DOHH2 (cell line): ENCODE data around the gene PRDM10.

Experiments
- H3F3A ChIP-seq: fragments of 200-600 bp; sonication (generic), shearing (Covaris generic); 2 replicates; pipeline ENCODE4 v1.6.0; 2016; ENCODE audit warnings: antibody characterized with exemption, mild to moderate bottlenecking; ENCODE audit not compliant: control insufficient read depth, insufficient read depth
- H3K27ac ChIP-seq: fragments of 200-600 bp; sonication (generic); 2 replicates; pipeline ENCODE4 v1.5.1; 2014; ENCODE audit warnings: low read depth, mild to moderate bottlenecking, low read length, moderate library complexity
- H3K27me3 ChIP-seq: fragments of 200-600 bp; sonication (generic); 2 replicates; pipeline ENCODE4 v1.6.1; 2014; ENCODE audit warnings: mild to moderate bottlenecking, low read length, mixed read lengths; ENCODE audit not compliant: control insufficient read depth
- H3K36me3 ChIP-seq: fragments of 200-600 bp; sonication (generic); 2 replicates; pipeline ENCODE4 v1.6.1; 2014; ENCODE audit warnings: mild to moderate bottlenecking, low read length, moderate library complexity, mixed read lengths; ENCODE audit not compliant: control insufficient read depth
- H3K4me1 ChIP-seq: fragments of 200-600 bp; sonication (generic); 2 replicates; pipeline ENCODE4 v1.6.1; 2014; ENCODE audit warnings: mild to moderate bottlenecking, low read length, mixed read lengths; ENCODE audit not compliant: control insufficient read depth
- H3K4me2 ChIP-seq: fragments of 200-600 bp; sonication (generic); 2 replicates; pipeline ENCODE4 v1.6.0; 2014; ENCODE audit warnings: mild to moderate bottlenecking, low read length, moderate library complexity
- H3K4me3 ChIP-seq: fragments of 200-600 bp; sonication (generic); 2 replicates; pipeline ENCODE4 v1.5.1; 2014; ENCODE audit warnings: mild to moderate bottlenecking, low read length, mixed read lengths
- H3K79me2 ChIP-seq: fragments of 200-600 bp; sonication (generic); 2 replicates; pipeline ENCODE4 v1.6.1; 2014; ENCODE audit warnings: mild to moderate bottlenecking, low read length, mixed read lengths; ENCODE audit not compliant: control insufficient read depth
- H3K9me2 ChIP-seq: fragments of 200-600 bp; sonication (generic); replicated peaks from 2 replicates; pipeline ENCODE4 v1.6.1; 2014; ENCODE audit warnings: mild to moderate bottlenecking, low read length, mixed read lengths; ENCODE audit not compliant: control insufficient read depth
- H3K9me3 ChIP-seq: fragments of 200-600 bp; sonication (generic); 2 replicates; pipeline ENCODE4 v1.6.1; 2014; ENCODE audit warnings: antibody characterized with exemption, low read length, mixed read lengths; ENCODE audit not compliant: control insufficient read depth, insufficient read depth
- H4K20me1 ChIP-seq: fragments of 200-600 bp; sonication (generic); 2 replicates; pipeline ENCODE4 v1.6.0; 2014; ENCODE audit warnings: low read depth, mild to moderate bottlenecking, antibody characterized with exemption, low read length, moderate library complexity; ENCODE audit not compliant: control insufficient read depth, insufficient read depth
- CTCF ChIP-seq: fragments of 200-600 bp; sonication (generic); IDR thresholded peaks from one replicate; pipeline ENCODE4 v1.5.1; 2014; ENCODE audit warnings: antibody characterized with exemption, mild to moderate bottlenecking, low read depth, low read length; ENCODE audit not compliant: poor library complexity, severe bottlenecking
- EZH2phosphoT487 ChIP-seq: fragments of 200-600 bp; sonication (generic); IDR thresholded peaks from 2 replicates; pipeline ENCODE4 v1.6.1; 2017; ENCODE audit warnings: borderline replicate concordance, mild to moderate bottlenecking, antibody characterized with exemption, low read length, moderate library complexity, mixed read lengths

PRDM10 gene

GRCh38 chr11:129951866-129952262 lies 50.8 kb downstream of the PRDM10 start:
- peak overlapping the region; percentile 91 for H3K27ac ChIP-seq
- H3K4me2 ChIP-seq = peak overlapping the region; percentile 89
- TF ChIP-seq CTCF (no peak), EZH2phosphoT487 (no peak)
- peaks cover 10% of the 10 kb centered on the region for H3K79me2 ChIP-seq
- no peaks in the 10 kb centered on the region for H3K9me3 ChIP-seq
- peaks cover 50% of the 10 kb centered on the region for H3F3A ChIP-seq
- H3K27me3 ChIP-seq = no peaks in the 10 kb centered on the region
- no peaks in the 10 kb centered on the region for H4K20me1 ChIP-seq
- no peaks in the 10 kb centered on the region for H3K9me2 ChIP-seq
- H3K4me1 ChIP-seq = peaks cover 59% of the 10 kb centered on the region
- peak overlapping the region; percentile 56; the same call in 1 of the 2 replicates for H3K4me3 ChIP-seq
- peaks cover 3% of the 10 kb centered on the region; the same call in 1 of the 2 replicates for H3K36me3 ChIP-seq

- Histone ChIP-seq H4K20me1 (no peaks in the 10 kb centered on the region), H3K79me2 (peaks cover 16% of the 10 kb centered on the region), H3K4me2 (peak overlapping the region; percentile 89), H3K4me1 (peaks cover 61% of the 10 kb centered on the region), H3K4me3 (peak overlapping the region; percentile 56), H3K9me2 (no peaks in the 10 kb centered on the region), H3K27ac (peak overlapping the region; percentile 91), H3K36me3 (peaks cover 8% of the 10 kb centered on the region), H3K9me3 (no peaks in the 10 kb centered on the region), H3F3A (peaks cover 45% of the 10 kb centered on the region), H3K27me3 (no peaks in the 10 kb centered on the region)
- TF ChIP-seq EZH2phosphoT487 (no peak), CTCF (no peak)
These were observed 51.3 kb downstream of the PRDM10 start for GRCh38 chr11:129951201-129951865.

- peak overlapping the region; percentile 56 for H3K4me3 ChIP-seq
- H3K27me3 ChIP-seq = no peaks in the 10 kb centered on the region
- peaks cover 16% of the 10 kb centered on the region for H3K36me3 ChIP-seq
- peaks cover 25% of the 10 kb centered on the region for H3K79me2 ChIP-seq
- H4K20me1 ChIP-seq = no peaks in the 10 kb centered on the region
- peak overlapping the region; percentile 91 for H3K27ac ChIP-seq
- H3F3A ChIP-seq = peaks cover 44% of the 10 kb centered on the region
- no peaks in the 10 kb centered on the region for H3K9me2 ChIP-seq
- peaks cover 68% of the 10 kb centered on the region for H3K4me1 ChIP-seq
- TF ChIP-seq CTCF = no peak
- no peak for TF ChIP-seq EZH2phosphoT487
- H3K4me2 ChIP-seq = peak overlapping the region; percentile 89
- no peaks in the 10 kb centered on the region for H3K9me3 ChIP-seq
These were observed 52.2 kb downstream of the PRDM10 start for GRCh38 chr11:129950101-129951091.
